Stomach (tissue), 9 donors: ENCODE results near the gene CLEC2L. TPM values are rescaled to one million over a fixed set of nuclear protein-coding genes. Genes with fewer than 3 reads are reported as not detected.
A peak's percentile ranks its signal among the peaks of the same experiment; 100 is the strongest.

Experiments used
- DNase-seq, 2 donors: peaks; one replicate each; pipeline versions ENCODE4 v3.0.0 to v3.0.0-alpha.2; 2013 to 2019
- H3K27ac ChIP-seq, 5 donors: fragments of 200-600 bp in 4 of 5; sonication (generic) in 4 of 5; one replicate each; pipeline ENCODE4 v1.5.1; 2013 to 2019; ENCODE audit warnings: mild to moderate bottlenecking in 1 of 5, moderate library complexity in 1 of 5
- H3K27me3 ChIP-seq, 3 donors: fragments of 200-600 bp; sonication (generic); one replicate each; pipeline ENCODE4 v1.5.1; 2017 to 2019; ENCODE audit warnings: mixed run types in 1 of 3
- H3K36me3 ChIP-seq, 4 donors: fragments of 200-600 bp; sonication (generic); 1 replicate in 3 of 4; 2 replicates in 1 of 4; pipeline ENCODE4 v1.5.1; 2016 to 2019
- H3K4me1 ChIP-seq, 4 donors: fragments of 200-600 bp; sonication (generic); one replicate each; pipeline ENCODE4 v1.5.1; 2016 to 2019
- H3K4me3 ChIP-seq, 4 donors: fragments of 200-600 bp; sonication (generic) in 3 of 4; one replicate each; pipeline ENCODE4 v1.5.1; 2016 to 2019; ENCODE audit warnings: mild to moderate bottlenecking in 1 of 4
- H3K9me3 ChIP-seq, 4 donors: fragments of 200-600 bp; sonication (generic); one replicate each; pipeline ENCODE4 v1.5.1; 2016 to 2019
- EP300 ChIP-seq: sonication (generic); formaldehyde crosslinking; IDR thresholded peaks from one replicate; pipeline ENCODE4 v1.6.1; 2017; ENCODE audit warnings: antibody characterized with exemption
- POLR2A ChIP-seq, 4 donors: fragments of 450-650 bp; IDR thresholded peaks; one replicate each; pipeline ENCODE4 v1.6.1; 2016; ENCODE audit warnings: antibody characterized with exemption in 4 of 4, control low read depth in 2 of 4, mild to moderate bottlenecking in 1 of 4, moderate library complexity in 1 of 4
- POLR2AphosphoS5 ChIP-seq, 3 donors: sonication (generic); formaldehyde crosslinking; IDR thresholded peaks; one replicate each; pipeline ENCODE4 v1.6.1; 2016; ENCODE audit warnings: antibody characterized with exemption in 3 of 3
- WGBS, 5 donors: extraction: QIAGEN DNeasy Blood & Tissue Kit in 3 of 5; methylation state at CpG; one replicate each; pipeline versions ENCODE4 v1.1.5 to v1.1.7; 2013 to 2018; 5-methylcytosine and 5-hydroxymethylcytosine counted together
- intact Hi-C: fragments of 100-400 bp; cut with DNase I; formaldehyde crosslinking; loops from one replicate; pipeline ENCODE4 v1.15.1; 2023; ENCODE audit warnings: low total_unique reads
- polyA plus RNA-seq, 3 donors: library from polyadenylated mRNA; stranded (reverse); fragments of 200-250 nt; gene quantifications; one replicate each; pipeline ENCODE4 v1.2.3, GENCODE V29; 2013
- total RNA-seq, 5 donors: library from RNA; depleted of rRNA; stranded (reverse); fragments of >200 nt; gene quantifications; one replicate each; pipeline versions ENCODE4 v1.1.0 to v1.2.3, GENCODE V29; 2014 to 2016
- TF ChIP-seq, protein P1 (sequence below), 7 experiments: fragments of 450-650 bp in 4 of 7; fragments of 200-600 bp in 3 of 7; sonication (generic) in 3 of 7; IDR thresholded peaks; one replicate each; pipeline ENCODE4 v1.5.1; 2016 to 2019; ENCODE audit warnings: antibody characterized with exemption in 7 of 7, control low read depth in 2 of 7, mild to moderate bottlenecking in 1 of 7
- donor health status: healthy with polysubstance abuse.
- donor health status: Bipolar disorder and iron deficiency.
- donor health status: healthy.

CLEC2L gene
- total and polyA plus RNA-seq, 8 donors = 0.61 TPM; not detected in 7

DNA sequence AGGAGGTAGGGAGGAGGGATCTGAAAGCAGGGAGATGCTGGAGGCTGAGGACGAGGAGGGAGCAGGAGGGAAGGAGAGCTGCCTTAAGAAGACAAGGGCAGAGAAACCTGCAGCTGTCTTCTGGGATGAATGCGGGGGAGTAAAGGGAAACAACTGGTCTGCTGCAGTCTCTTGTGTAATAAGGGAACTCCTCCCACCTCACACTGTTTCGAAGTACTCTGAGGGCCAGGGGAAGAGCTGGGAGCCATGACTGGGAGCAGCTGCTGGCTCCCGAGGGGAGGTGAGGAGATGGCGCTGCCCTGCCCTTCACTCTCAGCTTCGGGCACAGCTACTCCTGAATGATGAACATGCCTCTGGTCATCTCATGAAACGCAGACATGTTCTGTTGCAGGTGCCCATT, 65.1 kb downstream of the CLEC2L start:
- peak; percentile 20 to 54 for DNase-seq
- 72 to 82% (median 74%) methylated on average over 7 of the region's 7 CpGs for WGBS, 5 donors
- intact Hi-C loops = no loop called here
- Histone ChIP-seq H3K9me3 (no peaks in the 10 kb centered on the region), H3K4me3 (no peak overlapping the region), H3K36me3 (peaks cover 47 to 100% (median 98%) of the 10 kb centered on the region in 4 donors), H3K4me1 (no peaks in the 10 kb centered on the region), H3K27ac (no peak overlapping the region), H3K27me3 (no peaks in the 10 kb centered on the region)
- TF ChIP-seq POLR2AphosphoS5 (IDR thresholded peaks at IDR 0.05) (peak in 1 of 3 donors; percentile 10), POLR2A (IDR thresholded peaks at IDR 0.05) (no peak)

DNA sequence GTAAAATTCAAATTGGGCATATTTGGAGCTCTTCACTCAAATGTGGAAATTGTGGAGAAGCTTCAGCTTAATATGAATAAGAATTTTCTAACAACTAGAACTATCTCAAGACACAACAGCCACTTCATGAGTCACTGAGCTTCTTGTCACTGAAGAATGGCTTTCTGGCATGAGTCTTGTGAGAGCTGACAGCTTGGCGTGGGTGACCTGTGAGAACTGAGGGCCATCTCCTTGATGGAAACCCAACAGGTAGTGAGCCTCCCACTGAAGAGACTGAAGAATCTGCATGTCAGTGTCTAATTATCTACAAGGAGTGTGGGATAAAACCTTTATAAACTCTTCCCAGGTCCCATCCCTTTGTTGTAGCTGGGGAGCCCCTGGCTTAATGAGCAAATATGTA, 66.0 kb downstream of the CLEC2L start:
- no peaks in the 10 kb centered on the region for H3K9me3 ChIP-seq
- DNase-seq = no peak
- WGBS, 5 donors = 86 to 100% (median 93%) methylated on average over 1 of the region's 1 CpG
- intact Hi-C loops = no loop called here
- no peaks in the 10 kb centered on the region for H3K27me3 ChIP-seq
- TF ChIP-seq POLR2AphosphoS5 (IDR thresholded peaks at IDR 0.05) = no peak
- no peak overlapping the region for H3K27ac ChIP-seq
- H3K36me3 ChIP-seq = peaks cover 44 to 100% (median 98%) of the 10 kb centered on the region in 4 donors
- H3K4me3 ChIP-seq = no peak overlapping the region
- H3K4me1 ChIP-seq = no peaks in the 10 kb centered on the region

DNA sequence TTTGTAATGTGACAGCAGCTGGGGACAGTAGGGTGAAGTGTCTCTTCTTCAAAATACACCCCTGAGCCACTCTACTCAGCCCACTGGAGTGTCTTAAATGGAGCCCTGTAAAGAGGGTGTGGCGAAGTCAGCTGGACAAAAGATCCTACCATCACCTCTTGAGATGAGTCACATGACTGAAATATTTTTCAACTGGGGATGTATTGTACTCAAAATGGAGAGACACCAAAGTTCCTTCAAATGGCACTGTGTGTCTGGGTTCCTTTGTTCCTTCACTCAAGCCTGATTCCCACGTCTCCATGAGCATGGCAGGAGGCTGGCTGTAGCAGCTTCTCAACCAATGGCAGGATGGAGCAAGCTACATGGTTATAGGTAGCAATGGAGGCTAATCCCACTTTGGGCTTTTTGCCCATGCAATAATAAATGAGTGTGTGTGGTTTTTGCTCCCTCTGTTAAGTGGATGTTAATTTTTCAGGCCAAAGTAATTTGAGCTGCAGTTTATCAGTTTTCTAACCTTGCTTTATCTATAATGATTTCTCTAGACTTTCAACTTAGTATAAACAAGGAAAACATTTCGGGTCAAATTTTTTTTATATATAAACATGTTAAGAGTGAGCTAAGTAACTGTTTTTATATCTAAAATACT, 68.2 kb downstream of the CLEC2L start:
- 68 to 76% (median 72%) methylated on average over 3 of the region's 3 CpGs for WGBS, 5 donors
- TF ChIP-seq POLR2A (IDR thresholded peaks at IDR 0.05) (no peak), POLR2AphosphoS5 (IDR thresholded peaks at IDR 0.05) (no peak), EP300 (no peak)
- TF ChIP-seq, protein P1, sequence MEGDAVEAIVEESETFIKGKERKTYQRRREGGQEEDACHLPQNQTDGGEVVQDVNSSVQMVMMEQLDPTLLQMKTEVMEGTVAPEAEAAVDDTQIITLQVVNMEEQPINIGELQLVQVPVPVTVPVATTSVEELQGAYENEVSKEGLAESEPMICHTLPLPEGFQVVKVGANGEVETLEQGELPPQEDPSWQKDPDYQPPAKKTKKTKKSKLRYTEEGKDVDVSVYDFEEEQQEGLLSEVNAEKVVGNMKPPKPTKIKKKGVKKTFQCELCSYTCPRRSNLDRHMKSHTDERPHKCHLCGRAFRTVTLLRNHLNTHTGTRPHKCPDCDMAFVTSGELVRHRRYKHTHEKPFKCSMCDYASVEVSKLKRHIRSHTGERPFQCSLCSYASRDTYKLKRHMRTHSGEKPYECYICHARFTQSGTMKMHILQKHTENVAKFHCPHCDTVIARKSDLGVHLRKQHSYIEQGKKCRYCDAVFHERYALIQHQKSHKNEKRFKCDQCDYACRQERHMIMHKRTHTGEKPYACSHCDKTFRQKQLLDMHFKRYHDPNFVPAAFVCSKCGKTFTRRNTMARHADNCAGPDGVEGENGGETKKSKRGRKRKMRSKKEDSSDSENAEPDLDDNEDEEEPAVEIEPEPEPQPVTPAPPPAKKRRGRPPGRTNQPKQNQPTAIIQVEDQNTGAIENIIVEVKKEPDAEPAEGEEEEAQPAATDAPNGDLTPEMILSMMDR (IDR thresholded peaks at IDR 0.05) = no peak
- H3K27me3 ChIP-seq = no peaks in the 10 kb centered on the region
- H3K36me3 ChIP-seq = peaks cover 57 to 100% (median 100%) of the 10 kb centered on the region in 4 donors
- H3K4me3 ChIP-seq = no peak overlapping the region
- intact Hi-C loops = no loop called here
- no peaks in the 10 kb centered on the region for H3K4me1 ChIP-seq
- no peaks in the 10 kb centered on the region for H3K9me3 ChIP-seq
- no peak for DNase-seq
- H3K27ac ChIP-seq = no peak overlapping the region

DNA sequence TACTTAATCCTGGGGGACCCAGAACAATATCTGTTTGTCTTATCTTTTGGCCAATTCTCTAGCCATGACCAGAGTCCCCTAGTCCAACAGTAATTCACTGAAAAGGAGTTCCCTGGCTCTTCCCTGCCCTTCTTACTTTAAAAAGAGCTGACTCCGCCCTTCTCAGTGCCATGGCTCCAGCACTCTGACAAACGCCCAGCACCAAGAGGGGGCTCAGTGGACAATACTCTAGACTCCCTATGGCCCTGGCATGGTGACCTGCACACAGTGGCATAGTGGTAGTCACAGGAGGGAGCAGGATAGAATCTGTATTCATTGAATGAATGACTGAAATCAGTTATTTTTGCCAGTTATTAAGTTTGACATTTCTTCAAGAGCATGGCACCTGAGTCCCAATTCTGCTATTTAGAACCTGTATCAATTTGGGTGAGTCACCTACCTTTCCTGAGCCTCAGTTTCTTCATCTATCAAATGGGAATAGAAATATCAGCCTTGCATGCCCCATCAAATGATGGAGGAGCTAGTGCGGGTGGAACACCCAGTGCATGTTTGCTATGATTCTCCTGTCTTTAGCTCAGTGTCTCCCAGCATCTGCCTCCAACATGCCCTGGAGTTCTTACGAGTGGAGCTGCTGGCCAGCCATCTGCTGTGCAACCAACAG, 69.4 kb downstream of the CLEC2L start:
- peaks cover 59 to 100% (median 100%) of the 10 kb centered on the region in 4 donors for H3K36me3 ChIP-seq
- H3K4me3 ChIP-seq = no peak overlapping the region
- no peaks in the 10 kb centered on the region for H3K9me3 ChIP-seq
- H3K27ac ChIP-seq = no peak overlapping the region
- WGBS, 5 donors = 88 to 93% (median 90%) methylated on average over 4 of the region's 4 CpGs
- H3K27me3 ChIP-seq = no peaks in the 10 kb centered on the region
- no peaks in the 10 kb centered on the region for H3K4me1 ChIP-seq
- peak in 1 of 2 donors; percentile 17 for DNase-seq
- no peak for TF ChIP-seq POLR2AphosphoS5 (IDR thresholded peaks at IDR 0.05)
- TF ChIP-seq, protein P1 (IDR thresholded peaks at IDR 0.05) = no peak
- TF ChIP-seq EP300 = no peak
- no peak for TF ChIP-seq POLR2A (IDR thresholded peaks at IDR 0.05)
- intact Hi-C loops = no loop called here

DNA sequence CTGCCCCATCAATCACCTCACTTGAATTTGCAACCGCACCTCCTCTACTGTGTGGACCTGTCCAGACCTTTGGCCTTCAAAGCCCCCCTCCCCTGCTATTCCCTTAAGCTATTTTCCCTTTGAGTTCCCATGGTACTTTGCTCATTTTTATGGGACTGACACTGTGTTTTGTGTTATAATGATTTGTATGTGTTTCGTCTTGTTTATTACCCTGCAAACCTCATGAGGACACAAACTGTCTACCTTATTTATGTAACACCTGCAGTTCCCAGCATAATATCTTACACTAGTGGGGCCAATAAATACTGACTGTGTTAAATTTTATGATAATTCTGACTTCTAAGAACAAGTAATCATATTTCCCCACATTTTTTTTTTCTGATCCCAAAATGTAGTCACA, 70.6 kb downstream of the CLEC2L start:
- TF ChIP-seq, protein P1 (IDR thresholded peaks at IDR 0.05) = no peak
- no peak for TF ChIP-seq EP300
- no peak for TF ChIP-seq POLR2AphosphoS5 (IDR thresholded peaks at IDR 0.05)
- TF ChIP-seq POLR2A (IDR thresholded peaks at IDR 0.05) = no peak
- H3K4me3 ChIP-seq = no peak overlapping the region
- H3K9me3 ChIP-seq = no peaks in the 10 kb centered on the region
- peak in 1 of 2 donors; percentile 17 for DNase-seq
- H3K4me1 ChIP-seq = peaks cover 0 to 7% (median 2%) of the 10 kb centered on the region in 4 donors
- intact Hi-C loops = no loop called here
- H3K27ac ChIP-seq = no peak overlapping the region
- 91 to 100% (median 95%) methylated on average over 2 of the region's 2 CpGs for WGBS, 5 donors
- H3K27me3 ChIP-seq = no peaks in the 10 kb centered on the region
- H3K36me3 ChIP-seq = peaks cover 63 to 100% (median 100%) of the 10 kb centered on the region in 4 donors

Other genes with a start within 250 kb of the CLEC2L start
- gene FMC1, start 182.3 kb upstream of the CLEC2L start, total RNA-seq = 10 to 100 TPM in 3 of 5 donors, 1 to 10 TPM in 1, not detected in 1; 6.2 to 13.6 (median 11.0) TPM
- gene FMC1, start 182.3 kb upstream of the CLEC2L start, polyA plus RNA-seq = 10 to 100 TPM; 21.5 to 42.6 (median 23.5) TPM
- 100 to 1,000 TPM in 2 of 5 donors, 10 to 100 TPM in 3; 42.4 to 133 (median 93.7) TPM for gene LUC7L2, start 163.8 kb upstream of the CLEC2L start, total RNA-seq
- 10 to 100 TPM; 20.5 to 40.2 (median 31.8) TPM for gene LUC7L2, start 163.8 kb upstream of the CLEC2L start, polyA plus RNA-seq
- gene KLRG2, start 40.0 kb upstream of the CLEC2L start, total RNA-seq = 1 to 10 TPM in 1 of 5 donors, under 1 TPM in 1, not detected in 3; 0.18 to 4.1 TPM
- 1 to 10 TPM in 1 of 3 donors, not detected in 2; 1.5 TPM for gene KLRG2, start 40.0 kb upstream of the CLEC2L start, polyA plus RNA-seq